Keratinocyte (primary cell): Measurements from ENCODE around the gene PFKFB3.

Source experiments
- EZH2 ChIP-seq: IDR thresholded peaks from one replicate; pipeline ENCODE4 v1.6.1; 2012; ENCODE audit warnings: inconsistent platforms, mild to moderate bottlenecking, low read length, moderate library complexity
- TF ChIP-seq, protein P1 (sequence below), 3 experiments: IDR thresholded peaks in 1 of 3; conservative IDR thresholded peaks in 1 of 3; optimal IDR thresholded peaks in 1 of 3; 2 replicates in 2 of 3; 3 replicates in 1 of 3; pipeline versions ENCODE3 to v1.5.1; 2011; ENCODE audit warnings: low read length in 3 of 3, mild to moderate bottlenecking in 3 of 3, moderate library complexity in 2 of 3, control low read depth in 1 of 3, inconsistent platforms in 1 of 3; ENCODE audit not compliant: insufficient read depth in 2 of 3; ENCODE audit errors: extremely low read depth in 1 of 3

DNA sequence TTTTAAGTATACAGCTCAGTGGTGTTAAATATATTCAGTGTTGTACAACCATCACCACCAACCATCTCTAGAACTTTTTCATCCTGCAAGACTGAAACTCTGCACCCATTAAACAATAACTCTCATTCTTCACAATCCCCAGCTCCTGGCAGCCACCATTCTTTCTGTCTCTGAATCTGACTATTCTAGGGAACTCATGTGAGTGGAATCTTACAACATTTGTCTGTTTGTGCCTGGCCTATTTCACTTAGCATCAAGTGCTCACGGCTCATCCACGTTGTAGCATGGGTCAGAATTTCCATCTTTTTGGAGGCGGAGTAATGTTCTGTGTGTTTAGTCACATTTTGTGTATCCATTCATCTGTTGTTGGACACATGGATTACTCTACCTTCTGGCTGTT lies 40.8 kb upstream of the PFKFB3 start:
- TF ChIP-seq, protein P1, sequence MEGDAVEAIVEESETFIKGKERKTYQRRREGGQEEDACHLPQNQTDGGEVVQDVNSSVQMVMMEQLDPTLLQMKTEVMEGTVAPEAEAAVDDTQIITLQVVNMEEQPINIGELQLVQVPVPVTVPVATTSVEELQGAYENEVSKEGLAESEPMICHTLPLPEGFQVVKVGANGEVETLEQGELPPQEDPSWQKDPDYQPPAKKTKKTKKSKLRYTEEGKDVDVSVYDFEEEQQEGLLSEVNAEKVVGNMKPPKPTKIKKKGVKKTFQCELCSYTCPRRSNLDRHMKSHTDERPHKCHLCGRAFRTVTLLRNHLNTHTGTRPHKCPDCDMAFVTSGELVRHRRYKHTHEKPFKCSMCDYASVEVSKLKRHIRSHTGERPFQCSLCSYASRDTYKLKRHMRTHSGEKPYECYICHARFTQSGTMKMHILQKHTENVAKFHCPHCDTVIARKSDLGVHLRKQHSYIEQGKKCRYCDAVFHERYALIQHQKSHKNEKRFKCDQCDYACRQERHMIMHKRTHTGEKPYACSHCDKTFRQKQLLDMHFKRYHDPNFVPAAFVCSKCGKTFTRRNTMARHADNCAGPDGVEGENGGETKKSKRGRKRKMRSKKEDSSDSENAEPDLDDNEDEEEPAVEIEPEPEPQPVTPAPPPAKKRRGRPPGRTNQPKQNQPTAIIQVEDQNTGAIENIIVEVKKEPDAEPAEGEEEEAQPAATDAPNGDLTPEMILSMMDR (optimal IDR thresholded peaks at IDR 0.05 in 1 of 3, IDR thresholded peaks at IDR 0.05 in 1 of 3, conservative IDR thresholded peaks at IDR 0.05 in 1 of 3; ENCODE audit: extremely low read depth in 1 of 3, insufficient read depth in 2 of 3, low read length in 3 of 3) = no peak
- TF ChIP-seq EZH2 = no peak
